ENCODE measurements around the gene NPFFR1.
"Not testable (repeated sequence)": the region's sequence is repeated elsewhere in the genome, so short reads cannot be mapped to it uniquely, and the experiment has no call there.

NPFFR1 gene

GRCh38 chr10:70284542-70285475, 1.0 kb upstream of the NPFFR1 start:
- no peak for DNase-seq

DNA sequence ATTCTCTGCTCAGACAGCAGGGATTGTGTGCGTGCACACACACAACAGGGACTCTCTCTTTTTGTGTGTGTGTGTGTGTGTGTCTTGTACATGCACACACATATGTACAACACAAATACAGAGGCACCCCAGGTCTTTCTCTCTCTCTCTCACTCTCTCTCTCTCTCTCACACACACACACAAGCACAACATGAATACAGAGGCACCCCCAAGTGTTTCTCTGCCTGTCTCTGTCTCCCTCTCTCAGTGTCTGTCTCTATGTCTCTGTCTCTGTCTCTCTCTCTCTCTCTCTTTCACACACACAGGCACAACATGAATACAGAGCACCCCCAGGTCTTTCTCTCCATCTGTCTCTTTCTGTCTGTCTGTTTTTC, 746 bp downstream of the NPFFR1 start:
- no peak for DNase-seq

GRCh38 chr10:70281609-70282008, 2.2 kb downstream of the NPFFR1 start:
- DNase-seq: no peak

DNA sequence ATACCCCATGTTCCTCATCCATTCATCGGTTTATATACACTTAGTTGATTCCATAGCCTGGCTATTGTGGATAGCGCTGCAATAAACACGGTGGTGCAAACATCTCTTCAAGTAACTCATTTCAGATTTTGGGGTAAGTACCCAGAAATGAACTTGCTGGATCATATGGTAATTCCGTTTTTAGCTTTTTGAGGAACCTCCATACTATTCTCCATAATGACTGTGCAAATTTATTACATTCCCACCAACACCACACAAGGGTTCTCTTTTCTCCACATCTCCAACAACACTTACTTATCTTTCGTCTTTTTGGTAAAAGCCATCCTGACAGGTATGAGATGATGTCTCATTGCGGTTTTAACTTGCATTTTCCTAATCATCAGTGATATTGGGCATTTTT, 3.7 kb downstream of the NPFFR1 start:
- no peak for DNase-seq

DNA sequence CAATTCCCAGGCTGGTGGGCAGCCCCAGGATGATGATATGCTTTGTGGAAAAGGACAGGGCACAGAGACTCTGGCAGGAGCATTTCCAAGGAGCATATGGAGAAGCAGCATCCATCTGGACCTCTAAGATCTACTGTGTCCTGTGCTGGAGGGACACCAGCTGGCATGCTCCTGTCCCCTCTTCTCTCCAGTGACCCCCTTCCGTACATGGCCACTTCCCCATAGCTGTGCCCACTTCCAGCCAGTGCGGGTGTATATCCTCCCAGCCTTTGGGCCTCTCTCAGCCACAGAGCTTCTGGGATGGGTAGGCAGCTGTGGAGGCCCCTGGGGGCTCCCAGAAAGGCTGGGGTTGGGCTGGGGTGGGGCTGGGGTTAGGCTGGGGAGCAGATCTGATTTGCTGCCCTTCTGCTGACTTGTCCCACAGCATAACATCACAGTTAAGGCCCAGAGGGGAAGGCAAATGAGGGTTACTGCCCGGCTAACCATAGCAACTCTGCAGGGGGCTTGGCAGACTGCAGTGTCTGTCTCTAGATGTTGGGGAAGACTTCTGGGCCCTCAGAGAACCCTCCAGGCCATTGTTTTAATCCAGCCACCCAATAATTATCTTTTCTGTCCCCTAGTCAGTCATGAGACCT, 6.3 kb downstream of the NPFFR1 start:
- DNase-seq: no peak

DNA sequence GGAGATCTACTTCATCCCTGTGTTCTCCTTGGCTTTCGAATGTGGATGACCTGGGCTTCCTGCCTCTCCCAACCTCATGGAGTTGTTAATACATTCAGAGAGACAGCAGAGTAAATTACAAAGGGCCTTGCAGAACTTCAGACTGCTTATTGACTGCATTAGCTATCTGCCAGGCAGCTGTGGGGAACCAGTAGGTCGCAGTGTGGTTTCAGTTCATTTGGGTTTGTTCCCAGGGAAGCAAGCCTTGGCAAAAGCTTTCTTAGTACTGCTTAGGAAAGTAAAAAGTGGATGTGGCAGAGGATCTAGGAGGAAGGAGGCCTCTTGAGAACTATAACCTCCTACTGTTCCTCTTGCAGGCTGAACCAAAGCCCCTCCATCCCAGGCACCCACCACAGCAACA, 9.2 kb downstream of the NPFFR1 start:
- no peak for DNase-seq

DNA sequence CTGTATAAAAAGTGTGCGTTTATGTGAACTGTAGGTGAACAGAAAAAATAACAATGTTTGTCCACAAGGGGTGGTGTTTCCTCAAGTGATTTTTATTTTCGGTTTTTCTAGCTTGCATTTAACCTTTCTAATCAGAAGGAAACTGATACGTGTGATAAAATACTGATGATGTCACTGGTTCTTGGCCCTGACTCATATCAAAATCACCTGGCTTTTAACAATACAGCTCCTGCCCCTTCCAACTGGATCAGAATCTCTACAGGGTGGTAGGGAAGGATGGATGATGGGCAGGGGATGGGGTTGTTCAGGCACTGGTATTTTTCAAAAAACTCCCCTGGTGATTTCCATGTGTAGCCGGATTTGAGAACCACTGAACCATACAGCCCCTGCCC, 10.9 kb downstream of the NPFFR1 start:
- DNase-seq: peak; percentile 71

DNA sequence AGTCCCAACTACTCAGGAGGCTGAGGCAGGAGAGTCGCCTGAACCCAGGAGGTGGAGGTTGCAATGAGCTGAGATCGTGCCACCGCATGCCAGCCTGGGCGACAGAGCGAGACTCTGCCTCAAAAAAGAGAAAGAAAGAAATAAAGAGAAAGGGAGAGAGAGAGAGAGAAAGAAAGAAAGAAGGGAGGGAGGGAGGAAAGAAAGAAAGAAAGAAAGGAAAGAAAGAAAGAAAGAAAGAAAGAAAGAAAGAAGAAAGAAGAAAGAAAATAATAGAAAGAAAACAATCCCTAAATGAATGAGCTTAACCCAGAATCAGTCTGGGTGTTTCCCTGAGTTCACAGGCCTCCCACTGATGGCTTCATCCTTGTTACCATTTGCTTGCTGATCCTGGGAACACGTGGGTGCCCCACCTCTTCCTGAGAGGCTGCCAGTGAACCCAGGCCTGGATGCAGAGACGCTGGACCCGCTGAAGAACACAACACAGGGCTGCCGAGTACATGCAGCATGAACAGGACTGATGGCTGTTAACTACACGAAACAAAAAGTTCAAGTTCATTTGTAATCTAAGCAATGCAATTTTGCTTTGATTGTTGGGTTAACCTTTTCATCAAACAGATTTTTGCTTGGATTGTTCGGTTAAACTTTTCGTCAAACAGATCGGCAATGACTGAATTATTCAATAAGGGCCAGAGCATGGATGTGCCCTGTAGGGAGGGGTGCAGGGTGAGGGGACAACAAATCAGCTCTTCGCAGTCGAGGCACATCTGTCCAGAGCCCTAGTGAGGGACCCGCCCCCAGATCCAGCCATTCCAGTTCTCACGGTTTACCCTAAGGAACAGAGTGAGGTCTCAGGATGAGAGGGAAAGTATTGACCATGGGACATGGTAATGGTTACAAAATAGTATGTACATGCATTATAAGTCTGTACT, 11.5 kb downstream of the NPFFR1 start:
- no peak for DNase-seq

GRCh38 chr10:70270952-70271351, 12.9 kb downstream of the NPFFR1 start:
- DNase-seq: no peak

- no peak for DNase-seq
These were observed 14.1 kb downstream of the NPFFR1 start for GRCh38 chr10:70269741-70270140.

DNA sequence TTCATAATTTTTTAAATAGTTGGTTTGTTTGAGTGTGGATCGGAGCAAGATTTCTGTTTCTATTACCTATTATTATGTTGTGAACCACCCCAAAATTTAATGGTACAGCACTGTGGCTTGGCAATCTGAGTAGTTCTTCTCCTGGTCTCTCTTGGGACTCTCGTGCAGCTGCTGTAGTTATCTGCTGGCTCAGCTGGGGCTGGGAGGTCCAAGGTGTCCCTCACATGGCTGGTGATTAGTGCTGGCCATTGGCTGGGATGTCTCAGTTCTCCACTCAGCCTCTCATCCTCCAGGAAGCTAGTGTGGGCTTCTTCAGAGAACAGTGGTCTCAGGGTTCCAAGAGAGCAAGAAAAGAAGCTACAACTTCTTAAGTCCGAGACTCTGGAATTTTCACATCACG, 15.4 kb downstream of the NPFFR1 start:
- DNase-seq: no peak

DNA sequence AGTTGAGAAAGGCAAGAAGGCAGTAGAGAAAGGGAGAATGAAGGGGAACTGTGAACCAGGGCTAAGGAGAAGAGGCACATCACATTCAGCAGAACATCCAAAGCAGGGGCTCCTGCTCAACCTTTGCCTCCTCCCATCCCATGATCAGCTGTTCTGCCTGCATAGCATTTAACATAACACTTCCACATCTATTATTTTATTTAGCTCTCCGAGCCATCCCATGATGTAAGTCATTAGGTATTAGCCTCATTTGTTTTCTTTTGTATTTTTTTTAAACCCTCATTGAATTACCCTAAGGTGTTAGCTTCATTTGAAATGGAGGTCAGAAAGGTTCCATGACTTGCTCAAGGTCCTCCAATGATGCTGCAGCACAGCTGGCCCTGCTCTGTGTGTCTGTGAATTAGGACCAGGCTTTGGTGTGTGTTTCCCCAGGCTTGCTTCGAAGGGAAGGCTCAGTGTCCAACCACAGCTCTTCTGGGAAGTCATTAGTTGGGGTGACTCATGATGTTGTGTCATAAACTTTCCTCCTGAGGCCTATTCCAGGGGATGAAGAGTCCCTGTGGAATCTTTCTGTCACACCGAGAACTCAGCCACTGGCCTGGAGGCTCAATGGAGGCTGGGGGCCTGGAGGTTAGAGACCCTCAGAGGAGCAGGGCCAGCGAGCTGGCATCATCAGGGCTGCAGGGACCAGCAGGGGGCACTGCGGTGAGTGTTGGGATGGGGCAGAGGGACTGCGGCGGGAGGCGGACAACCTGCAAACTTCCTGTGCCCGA, 16.5 kb downstream of the NPFFR1 start:
- DNase-seq: no peak

GRCh38 chr10:70266701-70267100, 17.1 kb downstream of the NPFFR1 start:
- no peak for DNase-seq

- DNase-seq: no peak
These were observed 17.7 kb downstream of the NPFFR1 start for GRCh38 chr10:70266056-70266455.

GRCh38 chr10:70265032-70265689, 18.6 kb downstream of the NPFFR1 start:
- DNase-seq: no peak

DNA sequence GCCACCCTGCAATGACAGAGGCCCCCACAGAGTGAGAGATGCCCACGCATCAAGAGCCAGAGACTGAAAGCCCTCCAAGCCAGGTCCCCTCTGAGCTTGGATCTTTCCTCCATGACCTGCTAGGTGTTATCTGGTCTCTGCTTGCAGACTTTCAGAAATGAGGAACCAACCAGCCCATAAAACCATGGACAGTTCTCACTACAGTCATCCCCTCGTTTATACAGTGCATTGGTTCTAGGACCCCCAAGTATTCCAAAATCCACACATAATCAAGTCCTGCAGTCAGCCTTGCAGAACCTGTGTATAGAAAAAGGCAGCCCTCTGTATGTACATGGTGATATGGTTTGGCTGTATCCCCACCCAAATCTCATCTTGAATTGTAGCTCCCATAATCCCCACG, 23.1 kb downstream of the NPFFR1 start:
- no peak for DNase-seq

DNA sequence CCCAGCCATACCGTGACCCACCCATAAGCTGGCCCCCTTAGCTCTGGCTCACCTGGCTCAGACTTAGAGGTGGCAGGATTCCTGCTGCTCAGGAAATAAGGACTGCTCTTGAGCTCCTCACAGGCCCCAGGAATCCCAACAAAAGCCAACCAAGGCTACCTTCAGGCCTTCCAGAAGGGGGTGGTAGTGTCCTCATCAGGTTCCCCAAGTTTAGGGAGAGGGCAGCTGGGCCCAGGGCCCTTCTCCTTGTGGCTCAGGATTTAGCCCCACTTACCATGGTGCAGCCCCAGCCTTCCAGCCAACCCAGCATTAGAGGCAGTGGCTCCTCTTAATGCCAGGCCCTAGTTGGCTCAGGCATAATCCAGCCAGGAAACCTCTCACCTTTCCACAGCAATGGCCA, 23.5 kb downstream of the NPFFR1 start:
- no peak for DNase-seq

- DNase-seq: no peak
These were observed 25.6 kb downstream of the NPFFR1 start for GRCh38 chr10:70258216-70258615.

DNA sequence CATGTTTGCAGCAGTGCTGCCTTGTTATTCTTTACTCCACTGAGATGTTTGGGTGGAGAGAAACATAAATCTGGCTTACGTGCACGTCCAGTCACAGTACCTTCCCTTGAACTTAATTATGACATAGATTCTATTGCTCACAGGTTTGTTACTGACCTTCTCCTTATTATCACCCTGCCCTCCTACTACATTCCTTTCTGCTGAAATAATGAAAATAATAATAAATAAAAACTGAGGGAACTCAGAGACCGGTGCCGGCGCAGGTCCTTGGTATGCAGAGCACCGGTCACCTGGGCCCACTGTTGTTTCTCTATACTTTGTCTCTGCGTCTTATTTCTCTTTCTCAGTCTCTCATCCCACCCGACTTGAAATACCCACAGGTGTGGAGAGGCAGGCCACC, 26.0 kb downstream of the NPFFR1 start:
- not testable (repeated sequence) for DNase-seq

- no peak for DNase-seq
These were observed 27.3 kb downstream of the NPFFR1 start for GRCh38 chr10:70256463-70256862.

DNA sequence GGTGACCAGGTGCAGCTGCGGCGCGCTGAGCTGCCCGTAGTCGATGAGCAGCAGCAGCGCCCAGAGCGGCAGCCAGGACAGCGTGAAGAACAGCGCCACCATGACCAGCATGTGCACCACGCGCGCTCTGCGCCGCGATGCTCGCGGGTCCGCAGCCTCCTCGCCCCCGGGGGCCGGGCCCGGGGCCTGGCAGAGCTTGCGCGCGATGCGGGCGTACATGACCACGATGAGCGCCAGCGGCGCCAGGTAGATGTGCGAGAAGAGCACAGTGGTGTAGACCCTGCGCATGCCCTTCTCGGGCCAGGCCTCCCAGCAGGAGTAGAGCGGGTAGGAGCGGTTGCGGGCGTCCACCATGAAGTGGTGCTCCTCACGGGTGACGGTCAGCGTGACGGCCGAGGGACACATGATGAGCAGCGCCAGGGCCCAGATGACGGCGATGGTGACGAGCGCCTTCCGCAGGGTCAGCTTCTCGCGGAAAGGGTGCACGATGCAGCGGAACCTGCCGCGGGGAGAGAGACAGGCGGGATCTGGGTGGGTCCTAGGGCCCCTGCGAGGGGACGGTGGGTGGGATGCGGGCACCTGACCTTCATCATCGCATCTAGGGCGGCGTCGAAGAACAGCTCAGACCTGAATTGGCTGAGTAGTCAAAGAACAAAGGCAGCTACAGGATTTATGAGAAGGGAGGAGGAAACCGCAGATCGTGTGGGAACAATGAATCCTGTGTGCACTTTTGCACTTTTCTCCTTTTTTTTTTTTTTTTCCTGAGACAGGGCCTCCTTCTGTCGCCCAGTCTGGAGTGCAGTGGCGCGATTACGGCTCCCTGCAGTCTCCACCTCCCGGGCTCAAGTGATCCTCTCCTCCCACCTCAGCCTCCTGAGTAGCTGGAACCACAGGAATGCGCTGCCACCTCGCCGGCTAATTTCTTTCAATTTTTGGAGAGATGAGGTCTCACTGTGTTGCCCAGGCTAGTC, 28.2 kb downstream of the NPFFR1 start:
- no peak for DNase-seq

All from activated CD4-positive, alpha-beta T cell treated with anti-CD3 and anti-CD28 coated beads, Interleukin-10, Interleukin-2, amounts not matched to agents 100 ng/mL and 50 ng/mL, durations not matched to agents 16 hours and 8 hours (primary cell).